ENCODE results near the gene TMPRSS4.

TMPRSS4 gene

GRCh38 chr11:118079491-118079890 is 2.6 kb downstream of the TMPRSS4 start:
- no peak for DNase-seq (ENCODE audit: low read depth in 2 of 2)

- no peak for DNase-seq (ENCODE audit: low read depth in 2 of 2)
Observed at GRCh38 chr11:118080296-118080695, 3.4 kb downstream of the TMPRSS4 start.

DNA sequence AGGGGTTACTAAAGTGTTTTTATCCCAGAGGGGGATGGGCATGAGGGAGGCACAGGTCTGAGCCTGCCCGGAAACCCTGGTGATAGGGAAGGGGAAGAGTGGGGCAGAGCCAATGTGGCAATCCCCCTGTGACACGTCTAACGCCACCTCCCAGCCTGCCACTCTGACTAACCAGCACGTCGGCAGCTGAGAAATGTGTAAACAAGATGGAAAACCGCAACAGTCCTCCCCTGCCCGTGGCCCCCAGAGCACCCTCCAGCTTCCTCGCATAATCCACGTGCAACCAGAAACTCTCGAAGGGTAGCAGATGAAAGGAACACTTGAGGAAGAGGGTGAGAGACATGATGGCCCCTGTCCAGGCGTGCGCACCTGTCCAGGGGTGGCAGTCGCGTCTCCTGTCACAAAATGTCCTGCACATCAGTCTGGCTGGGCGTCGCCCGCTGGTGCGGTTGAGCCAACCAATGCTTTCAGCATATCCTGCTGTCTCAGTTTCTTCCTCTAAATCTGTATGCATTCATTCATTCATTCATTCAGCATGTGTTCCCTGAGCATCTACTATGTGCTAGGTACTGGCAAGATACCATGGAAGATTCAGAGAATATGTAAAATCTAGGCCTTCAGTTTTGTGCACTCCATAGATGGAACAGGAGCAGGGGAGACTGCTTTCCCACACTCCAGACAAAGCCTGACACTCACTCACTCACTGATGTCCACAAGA is 4.5 kb downstream of the TMPRSS4 start:
- no peak for DNase-seq (ENCODE audit: low read depth in 2 of 2)

- DNase-seq (ENCODE audit: low read depth in 2 of 2): no peak
Observed at GRCh38 chr11:118082880-118083552, 6.1 kb downstream of the TMPRSS4 start.

DNA sequence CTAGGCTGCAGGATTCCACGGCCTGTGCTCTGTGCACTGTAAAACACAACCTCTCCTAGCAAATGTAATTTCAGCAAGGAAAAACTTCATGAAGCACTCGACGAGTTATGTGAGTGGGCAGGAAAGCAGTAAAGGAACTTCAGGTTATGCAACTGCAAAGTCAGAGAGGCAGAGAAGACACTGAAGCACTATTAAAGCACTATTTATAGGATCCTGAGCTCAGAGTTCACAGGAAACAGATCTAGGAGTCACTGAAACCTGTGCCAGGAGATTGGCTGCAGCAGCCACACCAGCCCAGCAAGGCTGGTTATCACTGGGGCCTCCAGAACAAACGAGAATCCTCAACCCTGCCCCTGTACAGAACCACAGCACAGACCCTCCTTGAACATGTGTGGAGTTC is 7.4 kb downstream of the TMPRSS4 start:
- DNase-seq (ENCODE audit: low read depth in 2 of 2): no peak

DNA sequence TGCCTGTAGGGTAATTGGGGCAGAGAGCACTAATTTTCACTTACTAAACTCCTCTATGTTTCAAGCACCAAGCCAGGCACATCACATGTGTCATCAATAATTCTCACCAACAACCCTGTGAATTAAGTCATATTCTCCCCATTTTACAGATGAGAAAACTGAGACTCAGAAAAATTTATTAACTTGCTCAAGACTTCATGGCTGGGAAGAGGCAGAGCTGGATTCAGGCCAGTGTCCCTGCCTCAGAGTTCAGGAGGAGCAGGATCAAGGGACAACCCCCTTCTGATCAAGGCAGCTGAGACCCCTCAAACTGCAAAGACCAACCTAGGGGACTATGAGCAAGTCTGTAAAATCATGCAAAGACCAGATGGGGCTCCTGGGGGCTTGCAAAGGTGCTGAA is 7.8 kb downstream of the TMPRSS4 start:
- DNase-seq (ENCODE audit: low read depth in 2 of 2): no peak

GRCh38 chr11:118086913-118087768 is 10.3 kb downstream of the TMPRSS4 start, which contains the start of gene SMIM35:
TSS of gene SMIM35 (minus strand) at chr11:118086963. CDS start at chr11:118086757, 206 bp downstream.
- DNase-seq (ENCODE audit: low read depth in 2 of 2): no peak

- DNase-seq (ENCODE audit: low read depth in 2 of 2): no peak
Observed at GRCh38 chr11:118087931-118088330, 11.1 kb downstream of the TMPRSS4 start.

- no peak for DNase-seq (ENCODE audit: low read depth in 2 of 2)
Observed at GRCh38 chr11:118088531-118088930, 11.7 kb downstream of the TMPRSS4 start.

DNA sequence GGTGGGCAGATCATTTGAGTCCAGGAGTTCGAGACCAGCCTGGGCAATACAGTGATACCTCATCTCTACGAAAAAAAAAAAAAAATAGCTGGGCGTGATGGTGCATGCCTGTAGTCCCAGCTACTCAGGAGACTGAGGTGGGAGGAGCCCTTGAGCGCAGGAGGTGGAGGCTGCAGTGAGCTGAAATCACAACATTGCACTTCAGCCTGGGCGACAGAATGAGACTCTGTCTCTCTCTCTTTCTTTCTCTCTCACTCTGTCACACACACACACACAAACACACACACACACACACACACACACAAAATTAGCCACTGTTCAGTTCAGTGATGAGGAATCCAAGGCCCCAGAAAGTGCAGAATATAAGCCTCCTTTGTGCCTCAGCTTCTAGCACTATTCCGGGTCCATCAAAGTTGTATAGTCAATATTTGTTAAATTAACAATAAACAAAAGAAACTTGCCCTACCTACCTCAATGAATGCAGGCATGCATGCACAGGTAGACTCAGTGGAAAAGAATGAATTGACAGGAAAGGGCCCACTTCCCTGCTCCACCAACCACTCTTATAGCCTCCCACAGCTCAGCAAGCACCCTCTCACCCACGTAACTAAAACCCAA is 13.8 kb downstream of the TMPRSS4 start:
- DNase-seq (ENCODE audit: low read depth in 2 of 2): no peak

- no peak for DNase-seq (ENCODE audit: low read depth in 2 of 2)
Observed at GRCh38 chr11:118091690-118092089, 14.8 kb downstream of the TMPRSS4 start.

- no peak for DNase-seq (ENCODE audit: low read depth in 2 of 2)
Observed at GRCh38 chr11:118092907-118093571, 16.2 kb downstream of the TMPRSS4 start.

DNA sequence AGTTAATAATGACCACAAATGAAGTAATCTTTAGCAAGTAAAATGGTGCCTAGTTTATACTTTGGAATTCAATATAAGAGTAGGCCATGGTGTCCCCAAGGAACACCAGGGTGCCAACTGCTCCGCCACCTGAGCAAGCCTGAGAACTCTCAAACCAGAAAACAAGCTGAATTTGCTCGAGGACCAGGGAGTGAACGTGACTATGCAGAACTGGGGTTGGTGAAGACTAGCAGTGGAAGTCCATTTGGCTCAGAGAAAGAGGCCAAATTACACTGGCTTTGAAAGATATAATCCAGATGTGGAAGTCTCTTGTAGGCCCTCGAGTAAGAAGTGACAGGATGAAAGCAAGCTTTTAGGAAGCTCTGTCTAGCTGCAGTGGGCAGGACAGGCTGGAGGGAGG is 18.6 kb downstream of the TMPRSS4 start:
- no peak for DNase-seq (ENCODE audit: low read depth in 2 of 2)

- DNase-seq (ENCODE audit: low read depth in 2 of 2): no peak
Observed at GRCh38 chr11:118095967-118096367, 19.1 kb downstream of the TMPRSS4 start.

DNA sequence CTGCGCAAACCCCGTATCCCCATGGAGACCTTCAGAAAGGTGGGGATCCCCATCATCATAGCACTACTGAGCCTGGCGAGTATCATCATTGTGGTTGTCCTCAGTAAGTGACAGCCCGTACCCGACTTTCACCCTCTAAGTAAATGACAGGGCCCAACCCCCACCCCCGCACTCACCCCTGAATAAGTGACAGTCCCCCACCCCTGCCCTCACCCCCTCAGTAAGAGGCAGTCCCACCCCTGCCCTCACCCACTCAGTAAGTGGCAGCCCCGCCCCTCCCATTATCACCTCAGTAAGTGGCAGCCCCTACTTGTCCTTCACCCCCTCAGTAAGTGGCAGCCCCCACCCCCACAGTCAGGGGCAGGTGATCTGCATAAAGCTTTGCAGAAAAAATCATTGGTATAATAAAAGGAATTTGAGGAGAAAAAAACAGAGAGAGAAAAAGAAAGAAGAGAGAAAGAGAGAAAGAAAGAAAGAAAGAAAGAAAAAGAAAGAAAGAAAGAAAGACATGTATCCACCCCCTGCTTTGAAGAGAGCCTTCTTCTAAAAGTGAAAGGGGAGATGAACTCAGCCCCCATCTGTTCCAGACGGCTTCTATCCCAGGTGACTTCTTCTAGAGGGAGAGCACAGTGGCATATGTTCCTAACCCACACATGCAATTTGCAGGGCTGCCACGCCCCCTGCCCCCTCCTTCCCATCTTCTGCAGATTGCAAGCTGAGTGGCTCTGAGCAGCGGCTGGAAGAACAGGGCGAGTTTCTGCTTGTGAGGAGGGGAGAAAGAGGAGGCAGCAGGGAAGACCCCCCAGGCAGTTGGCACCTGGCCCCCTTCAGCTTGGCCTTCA is 22.3 kb downstream of the TMPRSS4 start:
- no peak for DNase-seq (ENCODE audit: low read depth in 2 of 2)

DNA sequence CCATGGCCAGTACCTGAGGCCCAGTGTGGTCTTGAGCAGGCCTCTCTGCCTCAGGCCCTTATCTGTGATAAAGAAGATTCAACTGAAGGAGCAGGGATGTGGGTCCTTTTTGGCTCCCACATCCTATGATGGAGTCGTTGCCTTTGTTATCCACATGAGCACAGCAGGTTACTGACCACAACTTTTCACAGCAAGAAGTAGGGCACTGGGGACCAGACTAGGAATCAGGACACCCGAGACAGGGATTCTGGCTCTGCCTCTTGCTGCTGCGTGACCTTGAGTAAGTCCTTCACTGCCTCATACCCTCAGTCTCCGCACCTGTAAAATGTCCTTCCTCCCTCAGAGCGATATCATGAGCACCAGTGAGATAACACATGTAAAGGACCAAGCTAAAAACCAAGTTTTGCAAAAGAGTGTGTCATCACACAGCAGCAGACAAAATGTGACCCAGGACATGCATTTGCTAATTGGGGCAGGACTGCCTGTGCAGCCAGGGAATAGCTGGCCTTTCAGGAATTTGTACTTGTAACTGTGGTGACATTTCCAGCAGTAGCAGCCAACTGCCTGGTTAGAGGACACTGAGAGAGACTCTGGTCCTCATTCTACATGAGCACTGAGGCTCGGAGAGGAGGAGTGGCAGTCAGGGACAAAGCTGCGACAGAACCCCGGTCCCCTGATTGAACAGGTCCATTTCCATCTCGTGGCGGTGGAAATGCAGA is 23.1 kb downstream of the TMPRSS4 start:
- DNase-seq (ENCODE audit: low read depth in 2 of 2): no peak

DNA sequence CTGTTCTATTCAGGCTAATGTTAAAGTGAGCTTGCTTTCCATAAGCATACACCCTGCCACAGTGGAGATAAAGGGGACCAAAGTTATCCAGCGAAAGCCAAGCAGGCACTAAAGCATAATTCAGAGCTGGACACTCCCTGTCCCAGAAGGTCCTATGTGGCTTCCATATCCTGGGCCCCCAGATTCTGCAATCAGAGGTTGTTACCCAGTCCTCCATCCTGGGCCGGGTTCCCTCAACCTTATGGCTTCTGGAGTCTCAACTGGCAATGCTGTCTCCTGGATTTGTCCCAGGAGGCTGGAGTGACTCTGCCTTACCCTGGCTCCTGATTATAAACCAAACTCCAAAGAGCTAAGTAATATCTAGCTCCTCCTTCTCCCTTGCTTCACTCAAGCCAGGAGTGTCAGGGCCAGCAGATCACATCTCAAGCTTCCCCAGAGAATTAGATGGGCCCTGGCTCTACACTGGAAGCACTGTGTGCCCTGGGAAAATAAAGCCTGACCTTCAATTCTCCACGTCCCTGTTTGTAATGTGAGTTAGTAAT is 23.9 kb downstream of the TMPRSS4 start:
- DNase-seq (ENCODE audit: low read depth in 2 of 2): no peak

GRCh38 chr11:118102721-118103261 is 25.9 kb downstream of the TMPRSS4 start:
- DNase-seq (ENCODE audit: low read depth in 2 of 2): no peak

DNA sequence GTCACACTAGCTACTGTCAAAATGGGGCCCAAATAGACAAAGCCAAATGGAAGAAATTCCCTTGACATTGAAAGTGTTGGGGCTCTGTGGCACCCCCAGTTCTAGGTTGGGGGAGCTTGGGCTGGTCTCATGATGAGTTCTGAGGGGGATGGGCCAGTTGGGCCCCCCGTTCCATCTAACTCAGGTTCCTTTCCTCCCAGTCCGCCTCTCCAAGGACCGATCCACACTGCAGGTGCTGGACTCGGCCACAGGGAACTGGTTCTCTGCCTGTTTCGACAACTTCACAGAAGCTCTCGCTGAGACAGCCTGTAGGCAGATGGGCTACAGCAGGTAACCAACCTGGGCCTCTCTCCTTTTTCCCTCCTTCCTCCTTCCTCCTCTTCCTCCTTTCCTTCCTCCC is 27.6 kb downstream of the TMPRSS4 start:
- DNase-seq (ENCODE audit: low read depth in 2 of 2): no peak

Measured in activated CD8-positive, alpha-beta memory T cell treated with anti-CD3 and anti-CD28 coated beads for 4 hours (primary cell).